GM12891 (cell line): Measurements from ENCODE around the gene GTF2H4.

Source experiments
- PAX5 ChIP-seq: IDR thresholded peaks from 2 replicates; pipeline ENCODE4 v1.6.1; 2011; ENCODE audit warnings: low read length, moderate library complexity, mild to moderate bottlenecking; ENCODE audit not compliant: insufficient read depth, severe bottlenecking
- POLR2A ChIP-seq: IDR thresholded peaks from 2 replicates; pipeline ENCODE4 v1.6.1; 2011; ENCODE audit warnings: low read depth, low read length, control low read depth
- POLR2AphosphoS5 ChIP-seq: IDR thresholded peaks from 2 replicates; pipeline ENCODE4 v1.6.1; 2011; ENCODE audit warnings: low read depth, low read length, control low read depth
- POU2F2 ChIP-seq: IDR thresholded peaks from 2 replicates; pipeline ENCODE4 v1.6.1; 2011; ENCODE audit warnings: low read depth, mild to moderate bottlenecking, control low read depth, low read length, moderate library complexity
- SPI1 ChIP-seq: IDR thresholded peaks from 2 replicates; pipeline ENCODE4 v1.6.1; 2011; ENCODE audit warnings: low read depth, low read length, control low read depth
- TAF1 ChIP-seq: IDR thresholded peaks from 2 replicates; pipeline ENCODE4 v1.6.1; 2011; ENCODE audit warnings: low read depth, low read length, control low read depth

GRCh38 chr6:30900863-30901417 lies 7.1 kb upstream of the GTF2H4 start:
- no peak for TF ChIP-seq POLR2A
- TF ChIP-seq POLR2AphosphoS5 = no peak
- no peak for TF ChIP-seq POU2F2
- TF ChIP-seq TAF1 = no peak
- TF ChIP-seq SPI1 = no peak
- TF ChIP-seq PAX5 = no peak
